ENCODE data around the gene PDXK.

GRCh38 chr21:43800566-43800965 is 81.6 kb downstream of the PDXK start:
- TF ChIP-seq POLR2AphosphoS5 (IDR thresholded peaks at IDR 0.05; ENCODE audit: low read depth, low read length) (no peak), TAF1 (IDR thresholded peaks at IDR 0.05; ENCODE audit: borderline replicate concordance, low read depth, low read length) (no peak), POLR2A (IDR thresholded peaks at IDR 0.05; ENCODE audit: low read depth, low read length) (no peak)

All from GM12892 (cell line).